ENCODE results near the gene STIL. TPM values are rescaled to one million over a fixed set of nuclear protein-coding genes. Genes with fewer than 3 reads are reported as not detected.
"Not testable (repeated sequence)": the region's sequence is repeated elsewhere in the genome, so short reads cannot be mapped to it uniquely, and the experiment has no call there.

STIL gene
- total RNA-seq, 1 donor from 2014 or later = 4.7 TPM

- not testable (repeated sequence) for H3K9me3 ChIP-seq (ENCODE audit: control insufficient read depth in 3 of 3, low read length in 3 of 3); H3K36me3 ChIP-seq (ENCODE audit: control insufficient read depth in 3 of 3, insufficient read depth in 3 of 3, low read length in 3 of 3); H3K9ac ChIP-seq (ENCODE audit: low read depth in 1 of 3, low read length in 3 of 3); H3K4me1 ChIP-seq (ENCODE audit: control insufficient read depth in 3 of 3, insufficient read depth in 3 of 3, low read length in 3 of 3); H3K27ac ChIP-seq (ENCODE audit: low read depth, low read length); H3K4me3 ChIP-seq (ENCODE audit: low read length in 3 of 3)
- peaks cover 8 to 27% (median 8%) of the 10 kb centered on the region in 3 donors for H3K27me3 ChIP-seq (ENCODE audit: control insufficient read depth in 3 of 3, insufficient read depth in 3 of 3, low read length in 3 of 3)
Observed at GRCh38 chr1:47203504-47203903, 110.4 kb downstream of the STIL start.

GRCh38 chr1:47201179-47201578 is 112.8 kb downstream of the STIL start:
- no peaks in the 10 kb centered on the region for H3K4me1 ChIP-seq (ENCODE audit: control insufficient read depth in 3 of 3, insufficient read depth in 3 of 3, low read length in 3 of 3)
- no peak overlapping the region for H3K4me3 ChIP-seq (ENCODE audit: low read length in 3 of 3)
- H3K27ac ChIP-seq (ENCODE audit: low read depth, low read length) = no peak overlapping the region
- H3K36me3 ChIP-seq (ENCODE audit: control insufficient read depth in 3 of 3, insufficient read depth in 3 of 3, low read length in 3 of 3) = no peaks in the 10 kb centered on the region
- H3K9me3 ChIP-seq (ENCODE audit: control insufficient read depth in 3 of 3, low read length in 3 of 3) = peaks cover 0 to 2% (median 0%) of the 10 kb centered on the region in 3 donors
- H3K9ac ChIP-seq (ENCODE audit: low read depth in 1 of 3, low read length in 3 of 3) = no peak overlapping the region
- peaks cover 0 to 15% (median 13%) of the 10 kb centered on the region in 3 donors for H3K27me3 ChIP-seq (ENCODE audit: control insufficient read depth in 3 of 3, insufficient read depth in 3 of 3, low read length in 3 of 3)

Other genes with a start within 250 kb of the STIL start
- gene CYP4Z1, start 246.9 kb downstream of the STIL start, total RNA-seq = 1.0 TPM
- gene CYP4A22, start 176.7 kb downstream of the STIL start, total RNA-seq = not detected
- not detected for gene PDZK1IP1, start 124.1 kb downstream of the STIL start, total RNA-seq
- 3.1 TPM for gene TAL1, start 81.9 kb downstream of the STIL start, total RNA-seq
- 48.5 TPM for gene CMPK1, start 19.6 kb upstream of the STIL start, total RNA-seq
- gene FOXE3, start 102.1 kb upstream of the STIL start, total RNA-seq = not detected
- under 0.01 TPM for gene FOXD2, start 123.9 kb upstream of the STIL start, total RNA-seq